B cell (primary cell): Measurements from ENCODE around the gene PIAS2. TPM values are rescaled to one million over a fixed set of nuclear protein-coding genes. Genes with fewer than 3 reads are reported as not detected.

Experiments used
- ATAC-seq: fragments of 200-7000 bp; cut with Tn5 transposase; one replicate; pipeline ENCODE4 v1.10.0; 2021; ENCODE audit warnings: low read depth, mild to moderate bottlenecking, moderate number of reproducible peaks, moderate library complexity
- CTCF ChIA-PET: fragments of 350-600 bp; sonication (Branson Sonifier 250); formaldehyde crosslinking; loops from one replicate; lab custom pipeline; 2021; ENCODE audit warnings: antibody characterized with exemption, inconsistent platforms; lab: Charles Lee
- POLR2A ChIA-PET: fragments of 350-600 bp; sonication (Branson Sonifier 250); formaldehyde crosslinking; loops from one replicate; lab custom pipeline; 2021; ENCODE audit warnings: antibody characterized with exemption; lab: Charles Lee
- DNase-seq: peaks from one replicate; pipeline ENCODE4 v3.0.0; 2013
- H2AFZ ChIP-seq: 2 replicates; pipeline ENCODE4 v1.6.1; 2012; ENCODE audit warnings: mild to moderate bottlenecking, low read depth, low read length; ENCODE audit not compliant: insufficient read depth, poor library complexity, severe bottlenecking
- H3K27ac ChIP-seq, 2 donors: 1 replicate in 1 of 2; 2 replicates in 1 of 2; pipeline ENCODE4 v1.5.1; 2012 to 2013; ENCODE audit warnings: low read length in 2 of 2, mild to moderate bottlenecking in 2 of 2, moderate library complexity in 1 of 2
- H3K27me3 ChIP-seq, 4 experiments: fragments of 200-600 bp in 1 of 4; sonication (generic) in 1 of 4; replicated peaks in 1 of 4; 1 replicate in 2 of 4; 2 replicates in 2 of 4; pipeline versions ENCODE4 v1.6.1 to v1.7.0; 2013 to 2016; ENCODE audit warnings: low read length in 3 of 4, mild to moderate bottlenecking in 2 of 4, mixed read lengths in 1 of 4, moderate library complexity in 1 of 4; ENCODE audit not compliant: insufficient read depth in 4 of 4, control insufficient read depth in 3 of 4; ENCODE audit errors: control extremely low read depth in 1 of 4
- H3K36me3 ChIP-seq, 2 experiments: replicated peaks in 1 of 2; 1 replicate in 1 of 2; 2 replicates in 1 of 2; pipeline versions ENCODE4 v1.6.1 to v1.7.1; 2013; ENCODE audit warnings: low read length in 1 of 2; ENCODE audit not compliant: insufficient read depth in 2 of 2, control insufficient read depth in 1 of 2; ENCODE audit errors: control extremely low read depth in 1 of 2, extremely low read depth in 1 of 2
- H3K4me1 ChIP-seq, 2 donors: fragments of 200-600 bp in 1 of 2; sonication (generic) in 1 of 2; 1 replicate in 1 of 2; 2 replicates in 1 of 2; pipeline versions ENCODE4 v1.5.1 to v1.6.1; 2013 to 2017; ENCODE audit warnings: low read length in 2 of 2; ENCODE audit not compliant: control insufficient read depth in 2 of 2, insufficient read depth in 2 of 2
- H3K4me2 ChIP-seq: replicated peaks from 2 replicates; pipeline ENCODE3; 2012; ENCODE audit warnings: mild to moderate bottlenecking, low read depth, low read length; ENCODE audit not compliant: poor library complexity, severe bottlenecking
- H3K4me3 ChIP-seq, 5 experiments: fragments of 200-600 bp in 1 of 5; sonication (generic) in 1 of 5; 1 replicate in 3 of 5; 2 replicates in 2 of 5; pipeline versions ENCODE4 v1.5.1 to v1.7.0; 2011 to 2016; ENCODE audit warnings: low read length in 4 of 5, mild to moderate bottlenecking in 4 of 5, low read depth in 2 of 5, control low read depth in 1 of 5, moderate library complexity in 1 of 5; ENCODE audit not compliant: insufficient read depth in 1 of 5; ENCODE audit errors: control extremely low read depth in 1 of 5, extremely low read depth in 1 of 5
- H3K79me2 ChIP-seq: fragments of 200-600 bp; sonication (generic); one replicate; pipeline ENCODE4 v1.6.0; 2016; ENCODE audit warnings: low read length; ENCODE audit not compliant: control insufficient read depth, insufficient read depth
- H3K9ac ChIP-seq: fragments of 200-600 bp; sonication (generic); 2 replicates; pipeline ENCODE4 v1.6.1; 2017; ENCODE audit warnings: mild to moderate bottlenecking, low read length, moderate library complexity
- H3K9me3 ChIP-seq, 3 donors: one replicate each; pipeline versions ENCODE4 v1.6.1 to v1.7.1; 2013; ENCODE audit warnings: low read length in 2 of 3; ENCODE audit not compliant: control insufficient read depth in 2 of 3, insufficient read depth in 1 of 3; ENCODE audit errors: control extremely low read depth in 1 of 3
- H4K20me1 ChIP-seq: 2 replicates; pipeline ENCODE4 v1.6.0; 2012; ENCODE audit warnings: mild to moderate bottlenecking, low read length; ENCODE audit not compliant: insufficient read depth, control insufficient read depth, poor library complexity, severe bottlenecking
- H3K27ac Mint-ChIP-seq: one replicate; pipeline ENCODE4 v1.8.0; 2021; ENCODE audit warnings: mixed read lengths
- H3K27me3 Mint-ChIP-seq: one replicate; pipeline ENCODE4 v1.8.0; 2021; ENCODE audit warnings: mixed read lengths
- H3K4me1 Mint-ChIP-seq: one replicate; pipeline ENCODE4 v1.8.0; 2021; ENCODE audit warnings: mixed read lengths
- H3K4me3 Mint-ChIP-seq: one replicate; pipeline ENCODE4 v1.8.0; 2021; ENCODE audit warnings: mixed read lengths
- H3K9me3 Mint-ChIP-seq: one replicate; pipeline ENCODE4 v1.8.0; 2022; ENCODE audit warnings: mixed read lengths; ENCODE audit not compliant: insufficient read depth
- EZH2 ChIP-seq: IDR thresholded peaks from 2 replicates; pipeline ENCODE4 v1.6.1; 2012; ENCODE audit warnings: borderline replicate concordance, low read depth, mild to moderate bottlenecking, moderate library complexity, low read length; ENCODE audit not compliant: insufficient read depth, poor library complexity, severe bottlenecking
- WGBS: methylation state at CpG from one replicate; pipeline ENCODE4 v1.1.5; 2013; ENCODE audit warnings: missing lambda C conversion rate; ENCODE audit not compliant: insufficient coverage; 5-methylcytosine and 5-hydroxymethylcytosine counted together
- intact Hi-C: fragments of 100-400 bp; cut with micrococcal nuclease; formaldehyde crosslinking; loops from one replicate; pipeline ENCODE4 v1.10.0; 2022
- polyA plus RNA-seq: library from polyadenylated mRNA; depleted of rRNA; stranded (reverse); fragments of >200 nt; gene quantifications from 2 replicates; pipeline ENCODE4 v1.2.3, GENCODE V29; 2012
- total RNA-seq, 2 donors: library from RNA; stranded (reverse); fragments of 120-200 nt in 1 of 2; gene quantifications; 1 replicate in 1 of 2; 2 replicates in 1 of 2; pipeline versions ENCODE4 v1.2.3 to v1.2.4, GENCODE V29; 2013 to 2022
- TF ChIP-seq, protein P1 (sequence below): fragments of 200-600 bp; IDR thresholded peaks from one replicate; pipeline ENCODE4 v1.8.0; 2022; ENCODE audit warnings: antibody characterized with exemption, mild to moderate bottlenecking

PIAS2 gene
- total and polyA plus RNA-seq, 2 donors (not counting 1 experiment from before 2014, with no cell fraction given): 7.3 to 51.1 TPM

- H3K9me3 ChIP-seq: no peaks in the 10 kb centered on the region
- H3K27me3 Mint-ChIP-seq: no peaks in the 10 kb centered on the region
- H3K27me3 ChIP-seq: no peaks in the 10 kb centered on the region
- H3K36me3 ChIP-seq: peaks cover 11 to 13% of the 10 kb centered on the region in 2 experiments
- H3K4me1 Mint-ChIP-seq: no peaks in the 10 kb centered on the region
- H3K27ac ChIP-seq: no peak overlapping the region
- DNase-seq (no peak), ATAC-seq (no peak)
- H3K4me1 ChIP-seq: no peaks in the 10 kb centered on the region
- no peaks in the 10 kb centered on the region for H4K20me1 ChIP-seq
- no peak overlapping the region for H3K4me3 Mint-ChIP-seq
- no peak overlapping the region for H3K27ac Mint-ChIP-seq
- H3K9me3 Mint-ChIP-seq: no peaks in the 10 kb centered on the region
- intact Hi-C loops: no loop called here
- no peak overlapping the region for H3K4me3 ChIP-seq
- no peak overlapping the region for H2AFZ ChIP-seq
- H3K4me2 ChIP-seq: no peak overlapping the region
- no peaks in the 10 kb centered on the region for H3K79me2 ChIP-seq
- TF ChIP-seq, protein P1, sequence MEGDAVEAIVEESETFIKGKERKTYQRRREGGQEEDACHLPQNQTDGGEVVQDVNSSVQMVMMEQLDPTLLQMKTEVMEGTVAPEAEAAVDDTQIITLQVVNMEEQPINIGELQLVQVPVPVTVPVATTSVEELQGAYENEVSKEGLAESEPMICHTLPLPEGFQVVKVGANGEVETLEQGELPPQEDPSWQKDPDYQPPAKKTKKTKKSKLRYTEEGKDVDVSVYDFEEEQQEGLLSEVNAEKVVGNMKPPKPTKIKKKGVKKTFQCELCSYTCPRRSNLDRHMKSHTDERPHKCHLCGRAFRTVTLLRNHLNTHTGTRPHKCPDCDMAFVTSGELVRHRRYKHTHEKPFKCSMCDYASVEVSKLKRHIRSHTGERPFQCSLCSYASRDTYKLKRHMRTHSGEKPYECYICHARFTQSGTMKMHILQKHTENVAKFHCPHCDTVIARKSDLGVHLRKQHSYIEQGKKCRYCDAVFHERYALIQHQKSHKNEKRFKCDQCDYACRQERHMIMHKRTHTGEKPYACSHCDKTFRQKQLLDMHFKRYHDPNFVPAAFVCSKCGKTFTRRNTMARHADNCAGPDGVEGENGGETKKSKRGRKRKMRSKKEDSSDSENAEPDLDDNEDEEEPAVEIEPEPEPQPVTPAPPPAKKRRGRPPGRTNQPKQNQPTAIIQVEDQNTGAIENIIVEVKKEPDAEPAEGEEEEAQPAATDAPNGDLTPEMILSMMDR: no peak
- ChIA-PET CTCF (interaction anchor here (1.0 kb wide), 1 partner anchor 23 kb away, joined by 3 read pairs; no protein-coding TSS in a partner anchor), POLR2A (no interaction called here)
- H3K9ac ChIP-seq: no peak overlapping the region
- no CpG with 5 or more reads among the region's 3 CpGs for WGBS
Observed at GRCh38 chr18:46821856-46822711, 95.2 kb downstream of the PIAS2 start.

- Mint-ChIP-seq H3K27ac (no peak overlapping the region), H3K27me3 (no peaks in the 10 kb centered on the region), H3K4me1 (no peaks in the 10 kb centered on the region), H3K9me3 (no peaks in the 10 kb centered on the region), H3K4me3 (no peak overlapping the region)
- H3K9ac ChIP-seq: no peak overlapping the region
- H3K27ac ChIP-seq: no peak overlapping the region
- no peaks in the 10 kb centered on the region for H3K27me3 ChIP-seq
- H2AFZ ChIP-seq: no peak overlapping the region
- DNase-seq (no peak), ATAC-seq (no peak)
- peaks cover 4 to 6% of the 10 kb centered on the region in 2 experiments for H3K36me3 ChIP-seq
- no peaks in the 10 kb centered on the region for H3K9me3 ChIP-seq
- CTCF ChIA-PET: no interaction called here
- 100% methylated on average over 6 of the region's 6 CpGs for WGBS
- intact Hi-C loops: no loop called here
- POLR2A ChIA-PET: no interaction called here
- no peaks in the 10 kb centered on the region for H4K20me1 ChIP-seq
- H3K4me3 ChIP-seq: no peak overlapping the region
- H3K4me1 ChIP-seq: no peaks in the 10 kb centered on the region
- no peak overlapping the region for H3K4me2 ChIP-seq
- TF ChIP-seq EZH2: no peak
- TF ChIP-seq, protein P1: no peak
- no peaks in the 10 kb centered on the region for H3K79me2 ChIP-seq
Observed at GRCh38 chr18:46820863-46821262, 96.4 kb downstream of the PIAS2 start.
